ENCODE results near the gene PRKG1.

The PRKG1 gene

DNA sequence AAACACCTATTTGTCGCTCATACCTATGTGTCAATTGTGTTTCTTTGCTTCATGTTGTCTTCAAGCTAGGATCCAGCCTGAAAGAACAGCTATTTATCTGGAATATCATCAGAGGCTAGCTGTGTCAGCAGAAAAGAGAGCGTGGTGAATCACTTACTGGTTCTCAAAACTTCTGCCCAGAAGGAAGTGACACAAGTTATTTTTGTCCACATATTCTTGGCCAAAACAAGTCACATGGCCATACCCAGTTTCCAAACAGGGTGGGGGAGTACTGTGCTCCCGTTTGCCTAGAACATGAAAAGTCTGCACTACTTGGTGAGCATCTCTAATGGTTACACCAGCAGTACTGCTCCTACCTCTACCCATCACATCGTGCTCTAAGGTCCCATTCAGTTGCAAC lies 786.0 kb downstream of the PRKG1 start:
- DNase-seq, result no peak

DNA sequence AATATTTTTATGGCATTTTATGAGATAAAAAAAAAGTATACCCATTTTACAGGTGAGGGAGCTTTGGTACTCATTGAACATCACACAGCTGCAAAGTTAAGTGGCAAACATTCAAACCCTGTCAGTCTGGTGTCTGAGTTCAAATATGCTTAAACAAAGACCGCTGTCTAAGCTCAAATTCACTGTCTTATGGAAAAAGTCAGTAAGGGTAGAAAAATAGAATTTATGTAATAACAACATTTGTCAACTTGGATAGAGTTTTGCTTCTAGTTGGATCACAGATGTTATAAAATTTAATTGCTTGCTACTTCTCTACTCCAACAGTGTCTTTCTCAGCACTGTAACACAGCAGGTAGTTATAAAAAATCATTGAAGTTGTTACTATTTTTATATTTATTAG lies 786.8 kb downstream of the PRKG1 start:
- DNase-seq, result no peak

DNA sequence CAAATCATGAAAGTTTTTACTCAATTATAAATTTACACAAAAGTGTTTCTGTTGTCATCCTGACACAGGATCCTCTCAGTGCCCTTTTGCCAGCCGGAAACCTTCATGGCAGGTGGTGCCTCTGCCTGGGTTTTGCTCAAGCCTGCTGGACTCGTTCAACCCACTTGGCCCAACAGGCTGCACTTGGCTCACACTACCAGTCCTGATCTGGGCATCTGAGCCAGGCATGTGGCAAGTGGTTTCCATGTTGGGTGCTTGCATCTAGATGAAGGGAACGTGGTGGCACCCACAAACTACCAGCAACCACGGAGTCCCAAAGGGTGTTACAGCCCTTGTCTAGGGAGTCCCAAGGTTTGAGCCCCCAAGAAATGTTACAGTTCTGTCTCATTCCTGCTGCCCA lies 787.4 kb downstream of the PRKG1 start:
- no peak for DNase-seq

DNA sequence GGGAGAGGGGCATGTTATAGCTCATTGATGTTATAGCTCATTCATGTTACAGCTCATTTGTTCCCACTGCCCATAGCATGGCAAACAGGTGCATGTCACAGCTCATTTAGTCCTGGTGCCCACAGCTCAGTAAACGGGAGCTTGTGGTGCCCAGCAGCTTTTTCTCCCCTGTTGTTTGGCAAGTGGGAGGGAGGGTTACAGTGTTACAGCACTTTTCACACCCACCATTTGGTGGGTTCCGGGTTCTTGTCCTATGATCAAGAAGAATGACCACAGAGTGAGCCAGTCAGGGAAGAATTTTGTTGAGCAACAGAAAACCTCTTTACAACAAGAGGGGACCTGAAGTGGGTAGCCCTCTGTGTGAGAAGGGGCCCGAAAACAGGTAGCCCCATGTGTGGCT lies 787.9 kb downstream of the PRKG1 start:
- no peak for DNase-seq

DNA sequence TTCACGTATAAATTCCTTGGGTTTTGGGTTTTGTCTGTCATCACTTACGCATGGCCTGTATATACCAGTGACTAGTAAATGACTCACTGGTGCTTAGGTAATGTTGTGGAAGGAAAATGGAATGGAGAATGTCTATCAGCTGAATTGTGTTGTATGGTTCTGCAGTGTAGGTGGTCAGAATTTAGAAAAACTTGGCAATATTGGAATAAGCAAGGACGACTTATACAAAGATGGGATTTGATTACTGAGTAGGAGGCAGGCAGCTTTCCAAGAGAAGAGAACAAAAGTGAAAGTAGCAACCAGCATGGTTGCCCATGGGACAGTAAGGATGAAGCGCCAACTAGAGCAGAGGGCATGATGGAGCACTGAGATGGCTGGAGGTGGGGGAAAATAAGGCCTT lies 793.7 kb downstream of the PRKG1 start:
- no peak for DNase-seq

DNA sequence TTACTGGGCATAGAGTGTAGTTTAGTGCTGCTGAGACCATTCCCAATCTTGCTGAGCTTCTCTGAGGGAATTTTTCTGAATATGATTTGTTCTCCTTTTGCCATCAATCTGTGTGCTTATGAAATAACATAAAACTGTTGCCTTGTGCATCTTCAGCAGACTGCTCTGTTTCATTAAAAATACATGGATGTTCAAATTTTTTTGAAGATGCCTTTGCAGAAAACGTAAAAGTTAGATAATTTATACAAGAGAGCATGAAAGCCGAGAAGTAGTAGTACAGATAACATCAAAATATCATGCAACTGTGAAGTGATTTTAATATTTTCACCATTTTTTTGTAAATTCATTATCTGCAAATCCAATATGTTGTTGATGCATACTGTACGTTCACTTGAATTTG lies 799.8 kb downstream of the PRKG1 start:
- DNase-seq, result no peak

DNA sequence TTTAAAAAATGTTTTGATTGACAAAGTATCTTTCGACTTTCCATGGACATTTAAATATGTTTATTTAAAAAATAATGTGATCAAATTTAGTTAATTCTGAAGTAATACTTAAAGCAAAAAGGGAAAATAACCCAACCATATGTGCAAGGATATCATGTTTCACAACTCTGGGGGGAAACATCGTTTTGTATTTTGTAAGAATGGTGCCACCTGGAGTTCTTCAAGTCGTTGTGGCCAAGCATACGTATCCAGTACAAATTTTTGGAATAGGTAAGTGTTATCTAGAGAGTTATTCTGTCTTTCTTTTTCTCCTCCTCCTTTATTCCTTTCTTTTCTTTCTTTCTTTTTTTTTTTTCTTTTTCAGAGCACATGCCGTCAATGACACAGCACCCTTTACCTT lies 801.3 kb downstream of the PRKG1 start:
- no peak for DNase-seq

DNA sequence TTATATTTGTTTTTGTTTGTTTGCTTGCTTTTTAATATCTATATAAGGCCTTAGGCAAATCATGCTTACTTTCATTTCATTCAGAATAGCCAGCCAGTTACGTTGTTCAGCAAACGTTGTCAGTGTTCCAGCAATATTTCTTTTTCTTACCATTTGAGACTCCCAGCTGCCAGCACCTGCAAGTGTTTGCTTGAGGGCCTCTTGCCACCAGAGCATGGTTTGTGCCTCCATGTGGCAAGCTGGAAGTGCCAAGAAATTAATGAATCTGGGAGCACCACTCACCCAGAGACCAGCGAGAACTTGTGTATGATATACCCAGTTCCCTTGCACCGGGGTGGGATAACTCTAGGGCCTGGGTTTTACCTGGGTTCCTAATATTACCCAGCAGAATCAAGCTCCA lies 802.2 kb downstream of the PRKG1 start:
- no peak for DNase-seq

DNA sequence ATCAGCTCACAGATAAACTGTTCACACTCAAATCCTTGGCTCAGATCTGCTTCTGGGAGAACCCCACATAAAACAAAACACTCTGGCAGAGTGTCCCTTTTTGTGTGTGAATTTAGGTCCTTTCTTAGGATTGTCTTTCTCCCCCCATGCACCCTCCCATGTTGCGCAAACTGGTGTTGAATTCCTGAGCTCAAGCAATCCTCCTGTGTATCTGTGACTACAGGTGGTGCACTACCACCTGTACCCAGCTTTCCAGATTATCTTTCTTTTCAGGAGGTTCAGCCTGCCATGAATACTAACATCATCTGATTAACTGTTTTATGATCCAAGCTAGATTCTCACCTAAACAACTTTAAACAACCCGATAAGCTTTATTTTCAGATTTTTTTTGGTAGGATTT lies 802.7 kb downstream of the PRKG1 start:
- DNase-seq, result no peak

DNA sequence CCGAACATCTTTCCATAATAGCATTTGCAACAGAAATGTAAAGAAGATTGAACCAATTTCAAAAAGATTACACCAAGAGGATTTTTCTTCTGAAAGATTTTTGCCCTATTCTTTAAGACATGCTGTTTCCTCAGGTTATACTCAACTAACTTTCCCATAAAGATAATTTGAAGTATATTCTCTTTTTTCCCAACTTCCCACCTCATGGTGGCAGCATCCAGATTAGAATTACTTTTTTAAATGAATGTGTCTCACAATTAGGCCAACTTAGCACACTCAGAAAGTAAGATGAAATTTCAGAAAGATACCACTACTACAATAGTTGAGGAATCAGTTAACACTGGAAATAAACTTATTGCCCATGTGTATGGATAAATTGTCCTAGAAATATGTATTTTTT lies 803.3 kb downstream of the PRKG1 start:
- DNase-seq, result no peak

DNA sequence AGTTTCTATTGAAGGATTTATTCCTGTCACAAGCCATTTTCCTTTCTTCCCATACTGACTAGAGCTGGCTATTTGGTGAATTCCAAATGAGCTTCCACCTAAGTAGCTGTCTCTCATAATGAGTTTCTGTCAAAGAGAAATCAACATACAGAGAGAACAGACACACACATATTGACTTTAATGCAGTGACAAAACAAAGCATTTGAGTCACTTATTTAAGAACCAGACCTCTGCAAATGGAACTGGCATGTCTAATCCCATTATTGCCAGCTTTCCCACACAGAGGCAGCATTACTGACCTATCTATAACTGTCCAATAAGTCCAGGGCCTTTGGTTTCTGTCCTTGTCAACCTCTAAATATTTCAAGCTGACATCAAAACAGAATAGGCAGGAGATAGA lies 804.4 kb downstream of the PRKG1 start:
- DNase-seq, result no peak

DNA sequence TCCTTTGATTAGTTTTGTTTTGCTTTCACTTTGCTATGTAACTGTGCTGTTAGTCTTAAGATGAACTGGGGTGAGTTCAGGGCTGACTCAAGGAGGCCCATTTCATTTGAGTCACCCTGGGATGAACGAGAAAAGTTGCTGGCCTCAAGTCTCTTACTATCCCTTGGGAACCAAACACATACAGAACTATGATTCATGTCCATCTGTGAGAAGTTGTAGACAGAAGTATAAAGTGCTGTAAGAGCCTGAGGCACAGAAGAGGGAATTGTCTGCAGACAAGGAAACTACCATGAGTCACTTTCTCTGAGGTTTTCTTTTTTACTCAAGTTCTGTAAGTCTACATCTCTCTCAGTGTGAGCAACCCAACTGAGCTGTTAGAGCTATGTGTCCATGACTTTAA lies 805.0 kb downstream of the PRKG1 start:
- no peak for DNase-seq

DNA sequence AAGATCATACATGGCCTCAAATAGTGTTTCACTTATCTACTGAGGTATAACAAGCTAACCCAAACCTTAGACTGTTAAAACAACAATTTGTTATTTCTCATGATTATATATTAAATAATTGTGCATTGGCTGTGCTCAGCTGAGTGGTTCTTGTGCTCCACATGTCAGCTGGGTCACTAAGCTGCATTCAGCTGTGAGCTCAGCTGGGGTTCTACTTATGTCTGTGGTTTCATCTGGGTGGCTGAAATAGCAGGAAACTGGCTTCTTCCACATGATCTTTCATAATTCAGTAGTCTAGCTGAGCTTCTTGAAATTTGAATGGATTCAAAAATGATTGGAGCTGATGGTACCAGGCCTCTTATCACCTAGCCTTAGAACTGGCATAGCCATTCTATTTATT lies 806.9 kb downstream of the PRKG1 start:
- DNase-seq, result no peak

DNA sequence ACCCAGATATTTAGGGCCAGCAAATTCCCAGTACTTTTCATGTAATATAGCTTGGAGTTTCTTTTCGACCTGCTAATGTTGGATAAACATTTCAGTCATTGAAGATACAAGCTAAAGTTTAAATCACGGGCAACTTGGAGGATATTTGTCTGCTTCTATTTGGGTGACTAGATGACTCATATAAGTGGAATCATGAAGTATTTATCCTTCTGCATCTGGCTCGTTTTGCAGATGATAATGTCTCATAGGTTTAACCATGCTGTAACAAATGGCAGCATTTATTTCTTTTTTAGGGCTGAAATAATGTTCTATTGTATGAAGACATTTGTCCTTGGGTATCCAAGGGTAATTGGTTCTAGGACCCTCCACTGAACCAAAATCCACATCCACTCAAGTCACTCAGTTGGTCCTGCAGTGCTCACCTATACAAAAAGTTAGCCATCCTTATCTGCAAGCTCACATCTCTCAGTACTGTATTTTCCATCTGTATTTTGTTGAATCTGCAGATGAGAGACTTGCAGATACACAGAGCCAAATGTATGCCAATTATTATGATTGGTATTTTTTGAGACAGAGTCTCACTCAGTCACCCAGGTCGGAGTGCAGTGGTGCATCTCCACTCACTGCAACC lies 812.3 kb downstream of the PRKG1 start:
- no peak for DNase-seq

DNA sequence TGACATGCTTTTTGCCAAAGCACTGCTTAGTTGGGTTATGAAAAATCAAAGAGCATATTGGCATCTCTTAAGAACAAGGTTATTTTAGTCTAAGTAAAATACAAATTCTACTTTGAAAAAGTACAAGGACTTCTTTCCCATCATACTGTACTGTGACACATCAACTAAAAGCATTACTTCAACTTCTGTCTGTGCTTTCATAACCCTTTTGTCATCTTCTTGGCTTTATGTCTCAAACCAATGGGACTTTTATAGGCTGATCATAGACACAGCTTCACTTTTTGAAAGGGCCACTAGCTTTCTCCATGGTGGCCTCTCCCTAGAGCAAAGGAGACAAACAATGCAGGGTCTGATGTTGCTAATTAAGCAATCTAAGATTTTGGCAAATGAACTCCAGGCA lies 814.0 kb downstream of the PRKG1 start:
- no peak for DNase-seq

DNA sequence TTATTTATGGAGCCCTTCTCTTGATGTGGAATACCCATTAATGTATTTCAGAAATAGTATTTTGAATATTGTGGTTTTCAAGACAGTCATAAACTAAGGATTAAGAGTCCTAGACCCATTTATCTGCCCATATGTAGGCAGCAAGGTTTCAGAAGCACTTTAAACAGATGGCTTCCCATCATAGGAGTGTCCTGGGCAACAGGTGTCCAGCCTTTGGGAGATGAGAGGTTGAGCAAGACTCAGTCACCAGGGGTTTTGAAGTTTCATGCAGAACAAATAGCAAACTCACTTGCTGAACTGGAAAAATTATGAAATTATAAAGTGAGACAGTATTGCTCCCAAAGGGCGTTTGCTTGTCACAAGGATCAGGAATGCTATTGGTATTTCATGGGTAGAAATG lies 818.0 kb downstream of the PRKG1 start:
- DNase-seq, result no peak

DNA sequence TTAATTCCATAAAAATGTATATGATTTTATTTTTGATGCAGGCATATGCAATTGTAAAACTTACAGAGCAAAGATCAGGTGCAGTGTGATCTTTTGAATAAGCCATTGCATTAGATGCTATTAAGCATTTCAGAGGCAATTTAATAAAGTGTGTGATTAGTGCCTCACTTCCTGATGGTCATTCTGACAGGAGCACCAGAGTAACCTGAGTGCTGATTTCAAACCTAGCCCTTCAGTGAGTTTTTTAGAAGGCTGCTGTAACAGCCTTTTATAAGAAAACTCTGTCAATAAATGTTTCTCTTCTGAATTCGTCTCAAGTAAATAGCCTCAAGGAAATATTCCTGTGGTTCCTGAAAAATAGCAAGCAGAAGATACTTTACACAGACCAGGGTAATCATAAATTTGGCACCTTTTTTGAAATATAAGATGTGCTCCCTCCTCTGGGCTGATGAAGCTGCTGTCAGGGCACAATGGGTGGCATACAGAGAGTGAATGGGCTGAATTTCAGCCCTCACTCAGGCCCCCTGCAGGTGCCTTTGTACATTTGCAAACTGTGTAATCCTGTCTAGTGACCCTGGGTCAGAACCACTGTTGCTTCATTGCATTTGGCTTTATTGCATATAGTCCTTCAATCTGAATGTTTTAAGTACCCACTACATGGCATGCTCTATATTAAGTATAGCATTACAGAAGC lies 818.8 kb downstream of the PRKG1 start:
- DNase-seq, result no peak

DNA sequence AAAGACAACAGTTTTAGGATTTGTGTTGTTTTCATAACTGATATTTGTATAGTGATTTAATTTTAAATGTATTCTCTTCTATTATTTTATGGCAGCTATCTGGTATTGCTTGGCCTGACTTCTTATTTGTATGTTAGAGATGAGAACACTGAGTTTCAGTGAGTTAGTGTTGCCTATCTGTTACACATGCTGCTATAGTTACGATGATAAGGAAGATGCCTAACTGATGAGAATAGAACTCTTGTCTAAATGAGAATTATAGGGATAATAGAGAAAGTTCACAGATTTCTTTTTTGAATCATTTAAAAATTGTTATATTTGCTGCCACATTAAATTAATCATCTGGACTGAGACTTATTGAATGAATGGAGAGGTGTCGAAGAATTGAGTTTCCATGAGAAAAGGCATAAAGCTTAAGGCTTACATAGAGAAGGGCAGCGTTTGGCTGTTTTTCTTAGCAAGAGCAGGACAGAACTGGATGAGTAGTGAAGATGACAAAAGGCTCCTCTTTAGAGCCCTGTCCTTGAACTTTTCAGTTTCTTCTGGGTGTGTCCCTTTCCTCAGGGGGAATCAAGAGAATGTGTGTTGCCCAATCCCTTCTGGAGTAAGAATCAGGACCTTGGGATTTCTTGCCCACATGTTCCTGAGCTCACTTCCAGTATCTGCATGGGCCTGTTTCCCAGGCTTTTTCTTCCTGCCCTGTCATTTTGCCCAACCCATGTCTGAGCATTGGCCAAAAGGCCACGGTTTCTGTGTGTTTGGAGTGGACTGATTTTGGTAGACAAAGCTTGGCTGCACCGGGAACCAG lies 820.7 kb downstream of the PRKG1 start:
- no peak for DNase-seq

DNA sequence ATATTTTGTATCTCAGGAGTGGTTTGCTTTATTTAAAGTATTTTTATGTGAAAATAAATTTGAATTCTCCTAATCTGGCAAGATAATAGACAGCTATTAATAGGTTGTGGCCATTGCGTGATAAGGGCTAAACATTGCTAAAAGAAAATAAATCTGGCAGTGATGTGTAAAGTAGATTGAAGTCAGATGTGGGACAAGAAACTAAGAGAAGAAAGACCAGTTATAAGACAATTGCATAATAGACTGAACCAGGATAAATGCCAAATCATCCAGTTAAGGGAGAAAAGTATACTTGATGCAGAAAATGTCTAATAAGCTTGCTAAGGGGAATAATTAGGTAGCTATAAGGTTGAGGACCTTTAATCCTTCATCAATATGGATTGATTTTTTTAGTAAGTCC lies 822.6 kb downstream of the PRKG1 start:
- DNase-seq, result no peak

DNA sequence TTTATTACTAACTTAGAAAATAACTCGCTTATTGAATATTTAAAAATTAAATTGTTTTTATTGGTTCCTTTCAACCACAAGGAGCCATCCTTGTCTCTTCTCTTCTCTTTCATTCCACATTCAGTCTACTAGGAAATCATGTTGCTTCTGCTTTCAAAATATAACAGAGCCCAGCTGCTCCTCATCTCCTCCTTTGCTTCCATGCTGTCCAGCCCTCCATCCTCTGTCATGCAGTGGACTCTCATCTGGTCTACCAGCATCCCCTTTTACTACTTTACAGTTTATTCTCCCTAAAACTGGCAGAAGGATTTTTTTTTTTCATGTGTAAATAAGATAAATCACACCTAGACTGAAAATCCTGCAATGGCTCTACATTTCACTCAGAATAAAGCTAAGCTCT lies 823.3 kb downstream of the PRKG1 start:
- DNase-seq, result no peak

DNA sequence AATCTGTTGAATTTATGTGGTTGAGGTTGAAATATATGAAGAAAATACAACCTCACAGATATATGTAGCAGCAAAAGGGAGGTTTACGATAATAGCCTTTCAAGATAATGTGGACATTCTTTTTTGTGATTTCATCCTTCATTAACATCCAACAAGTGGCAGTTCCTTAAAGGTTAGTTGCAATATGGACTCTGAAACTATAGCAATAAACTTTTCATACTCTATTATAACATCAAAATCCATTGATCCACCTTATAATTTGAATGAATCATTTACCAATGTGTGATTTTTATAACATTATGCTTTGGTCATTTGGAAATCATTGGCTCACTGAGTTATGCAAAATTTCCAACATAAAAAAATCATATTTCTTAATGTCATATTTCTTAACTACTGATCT lies 825.9 kb downstream of the PRKG1 start:
- no peak for DNase-seq

DNA sequence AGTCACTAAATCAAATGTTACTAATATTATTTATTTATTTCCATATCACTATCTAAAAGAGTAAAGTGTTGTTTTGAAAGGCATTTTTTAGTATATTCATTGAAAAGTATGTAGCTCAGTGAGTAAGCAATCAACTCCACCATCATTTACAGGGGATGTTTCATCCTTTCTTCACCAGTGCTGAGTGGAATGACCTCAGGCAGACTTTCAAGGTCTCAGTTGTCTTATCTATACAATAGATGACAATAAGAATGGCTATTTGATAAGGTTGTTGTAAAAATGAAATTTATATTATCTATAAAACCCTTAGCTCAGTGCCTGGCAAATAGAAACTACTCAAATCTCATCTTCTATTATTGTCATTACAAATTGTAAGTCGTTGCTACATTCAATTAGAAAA lies 829.4 kb downstream of the PRKG1 start:
- DNase-seq, result no peak

DNA sequence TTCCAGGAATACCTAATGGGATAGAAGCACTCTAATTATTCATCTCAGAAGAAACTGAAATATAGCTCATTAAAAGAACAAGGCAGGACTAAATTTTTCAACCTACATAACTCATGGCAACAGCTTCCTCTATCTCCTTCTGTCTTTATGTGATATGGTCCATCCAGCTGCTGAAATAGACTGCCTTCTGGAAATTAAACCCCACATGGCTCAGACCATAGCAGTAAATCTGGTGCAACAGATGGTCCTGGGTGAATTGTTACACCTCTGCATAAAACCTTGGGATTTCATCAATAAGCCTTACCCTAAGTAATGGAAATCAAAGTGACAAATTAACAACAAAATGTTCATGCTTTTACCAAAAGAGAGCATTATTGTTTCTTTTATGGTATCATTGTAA lies 830.7 kb downstream of the PRKG1 start:
- no peak for DNase-seq

DNA sequence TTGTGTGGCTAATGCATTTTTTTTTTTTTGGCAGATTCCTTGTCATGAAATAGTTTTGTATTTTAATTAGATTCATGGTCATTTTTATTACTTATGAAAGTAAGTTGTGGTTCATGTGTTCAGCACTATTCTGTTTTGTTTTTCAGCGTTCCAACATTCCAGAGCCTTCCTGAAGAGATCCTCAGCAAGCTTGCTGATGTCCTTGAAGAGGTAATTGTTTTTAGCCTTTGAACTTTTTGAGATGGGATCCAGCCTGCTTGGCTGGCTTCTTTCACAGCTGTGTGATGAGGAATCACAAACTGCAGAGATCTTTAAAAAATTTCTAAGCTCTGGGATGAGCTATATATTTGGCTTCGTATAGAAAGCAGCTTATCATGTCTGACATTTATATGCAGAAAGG lies 833.1 kb downstream of the PRKG1 start:
- no peak for DNase-seq
